ENCODE results near the gene PI4K2A. TPM values are rescaled to one million over a fixed set of nuclear protein-coding genes. Genes with fewer than 3 reads are reported as not detected.

The PI4K2A gene
- total and polyA plus RNA-seq, 2 donors (not counting 1 experiment from before 2014, with no cell fraction given), result 7.9 to 17.7 TPM

DNA sequence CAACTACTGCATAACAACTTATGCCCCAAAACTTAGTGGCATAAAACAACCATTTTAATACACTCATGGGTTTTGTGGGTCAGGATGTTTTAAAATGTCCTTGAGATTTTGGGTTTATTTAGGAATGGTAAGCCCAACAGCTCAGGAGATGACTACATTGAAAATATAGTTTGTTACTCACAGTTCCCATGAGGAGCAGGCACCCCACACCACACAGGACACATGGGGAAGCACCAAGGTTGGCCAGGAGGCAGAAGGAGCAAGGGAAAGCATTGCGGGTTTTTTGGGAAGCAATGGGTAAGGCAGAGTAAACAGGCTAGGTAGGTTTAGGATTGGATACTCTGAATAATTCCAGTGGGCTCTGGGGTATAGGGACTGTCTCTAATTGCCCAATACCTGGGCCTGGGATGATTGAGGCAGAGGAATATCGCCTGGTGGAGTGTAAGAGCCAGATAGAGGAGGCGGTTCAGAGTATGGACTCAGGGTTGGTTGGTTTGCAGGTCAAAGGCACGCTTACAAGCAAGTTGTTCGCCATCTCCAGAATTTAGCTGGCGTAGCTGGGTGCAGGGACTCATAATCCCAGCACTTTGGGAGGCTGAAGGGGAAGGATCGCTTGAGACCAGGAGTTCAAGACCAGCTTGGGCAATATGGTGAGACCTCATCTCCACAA is 63.1 kb downstream of the PI4K2A start:
- no peak overlapping the region for H3K4me3 Mint-ChIP-seq

DNA sequence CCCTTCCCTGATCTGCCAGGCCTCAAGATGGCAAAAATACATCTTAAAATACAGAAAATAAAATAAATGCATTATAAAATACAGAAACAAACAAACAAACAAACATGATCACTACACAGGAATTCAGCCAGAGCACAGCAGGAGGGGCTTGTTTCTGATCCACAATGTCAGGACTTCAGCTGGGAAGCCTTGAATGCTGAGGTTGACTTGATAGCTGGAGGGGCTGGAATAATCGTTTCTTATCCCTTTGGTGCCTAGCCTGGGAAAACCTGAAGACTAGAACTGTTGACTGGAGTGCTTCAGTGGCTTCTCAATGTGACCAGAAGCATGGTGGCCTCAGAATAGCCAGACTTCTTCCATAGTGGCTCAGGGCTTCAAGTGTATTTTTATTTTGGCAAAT is 63.9 kb downstream of the PI4K2A start:
- H3K27ac Mint-ChIP-seq, result no peak overlapping the region
- no peaks in the 10 kb centered on the region for H3K36me3 ChIP-seq (replicated peaks in 1 of 2; ENCODE audit: control extremely low read depth in 1 of 2, control insufficient read depth in 1 of 2, extremely low read depth in 1 of 2, insufficient read depth in 2 of 2, low read length in 1 of 2)
- intact Hi-C loops (cut with micrococcal nuclease), result no loop called here
- H3K9me3 ChIP-seq (ENCODE audit: control extremely low read depth in 1 of 3, control insufficient read depth in 2 of 3, insufficient read depth in 1 of 3, low read length in 2 of 3), result no peaks in the 10 kb centered on the region
- H2AFZ ChIP-seq (ENCODE audit: insufficient read depth, low read depth, low read length, poor library complexity, severe bottlenecking), result no peak overlapping the region
- H3K4me2 ChIP-seq (replicated peaks; ENCODE audit: low read depth, low read length, poor library complexity, severe bottlenecking), result no peak overlapping the region
- 50% methylated on average over 1 of the region's 1 CpG for WGBS (ENCODE audit: insufficient coverage)
- no peak overlapping the region for H3K4me3 ChIP-seq (ENCODE audit: control extremely low read depth in 1 of 5, extremely low read depth in 1 of 5, insufficient read depth in 1 of 5, low read depth in 2 of 5, low read length in 4 of 5)
- H3K4me1 Mint-ChIP-seq, result no peaks in the 10 kb centered on the region
- H3K27me3 ChIP-seq (replicated peaks in 1 of 4; ENCODE audit: control extremely low read depth in 1 of 4, control insufficient read depth in 3 of 4, insufficient read depth in 4 of 4, low read length in 3 of 4), result peaks cover 0 to 20% (median 6%) of the 10 kb centered on the region in 4 experiments
- TF ChIP-seq, protein P1, sequence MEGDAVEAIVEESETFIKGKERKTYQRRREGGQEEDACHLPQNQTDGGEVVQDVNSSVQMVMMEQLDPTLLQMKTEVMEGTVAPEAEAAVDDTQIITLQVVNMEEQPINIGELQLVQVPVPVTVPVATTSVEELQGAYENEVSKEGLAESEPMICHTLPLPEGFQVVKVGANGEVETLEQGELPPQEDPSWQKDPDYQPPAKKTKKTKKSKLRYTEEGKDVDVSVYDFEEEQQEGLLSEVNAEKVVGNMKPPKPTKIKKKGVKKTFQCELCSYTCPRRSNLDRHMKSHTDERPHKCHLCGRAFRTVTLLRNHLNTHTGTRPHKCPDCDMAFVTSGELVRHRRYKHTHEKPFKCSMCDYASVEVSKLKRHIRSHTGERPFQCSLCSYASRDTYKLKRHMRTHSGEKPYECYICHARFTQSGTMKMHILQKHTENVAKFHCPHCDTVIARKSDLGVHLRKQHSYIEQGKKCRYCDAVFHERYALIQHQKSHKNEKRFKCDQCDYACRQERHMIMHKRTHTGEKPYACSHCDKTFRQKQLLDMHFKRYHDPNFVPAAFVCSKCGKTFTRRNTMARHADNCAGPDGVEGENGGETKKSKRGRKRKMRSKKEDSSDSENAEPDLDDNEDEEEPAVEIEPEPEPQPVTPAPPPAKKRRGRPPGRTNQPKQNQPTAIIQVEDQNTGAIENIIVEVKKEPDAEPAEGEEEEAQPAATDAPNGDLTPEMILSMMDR (IDR thresholded peaks at IDR 0.05), result no peak
- TF ChIP-seq EZH2 (IDR thresholded peaks at IDR 0.05; ENCODE audit: borderline replicate concordance, insufficient read depth, low read depth, low read length, poor library complexity, severe bottlenecking), result no peak
- ChIA-PET POLR2A (no interaction called here), CTCF (interaction anchor here (0.7 to 6.2 kb wide), 9 partner anchors 9 to 252 kb away, joined by 3 to 117 read pairs (median 3); partner anchors contain the start of genes MARVELD1 and ZFYVE27)
- H3K4me3 Mint-ChIP-seq, result no peak overlapping the region
- no peaks in the 10 kb centered on the region for H4K20me1 ChIP-seq (ENCODE audit: control insufficient read depth, insufficient read depth, low read length, poor library complexity, severe bottlenecking)
- no peak overlapping the region for H3K27ac ChIP-seq (ENCODE audit: low read length in 2 of 2)
- no peak for DNase-seq
- no peaks in the 10 kb centered on the region for H3K4me1 ChIP-seq (ENCODE audit: control insufficient read depth in 2 of 2, insufficient read depth in 2 of 2, low read length in 2 of 2)
- H3K79me2 ChIP-seq (ENCODE audit: control insufficient read depth, insufficient read depth, low read length), result no peaks in the 10 kb centered on the region
- H3K9ac ChIP-seq (ENCODE audit: low read length), result no peak overlapping the region
- no peak for ATAC-seq (ENCODE audit: low read depth)
- no peaks in the 10 kb centered on the region for H3K9me3 Mint-ChIP-seq (ENCODE audit: insufficient read depth)
- peaks cover 21% of the 10 kb centered on the region for H3K27me3 Mint-ChIP-seq

More for the DNA sequence above, 63.1 kb downstream of the PI4K2A start:
- no peak for TF ChIP-seq EZH2 (IDR thresholded peaks at IDR 0.05; ENCODE audit: borderline replicate concordance, insufficient read depth, low read depth, low read length, poor library complexity, severe bottlenecking)
- TF ChIP-seq, protein P1 (IDR thresholded peaks at IDR 0.05), result no peak
- no peaks in the 10 kb centered on the region for H4K20me1 ChIP-seq (ENCODE audit: control insufficient read depth, insufficient read depth, low read length, poor library complexity, severe bottlenecking)
- H2AFZ ChIP-seq (ENCODE audit: insufficient read depth, low read depth, low read length, poor library complexity, severe bottlenecking), result no peak overlapping the region
- ATAC-seq (ENCODE audit: low read depth) (no peak), DNase-seq (no peak)
- Mint-ChIP-seq H3K9me3 (ENCODE audit: insufficient read depth) (no peaks in the 10 kb centered on the region), H3K27me3 (peaks cover 17% of the 10 kb centered on the region), H3K27ac (no peak overlapping the region), H3K4me1 (no peaks in the 10 kb centered on the region)
- POLR2A ChIA-PET, result interaction anchor here (0.6 to 0.7 kb wide), 3 partner anchors 27 to 1307 kb away, joined by 3 to 4 read pairs (median 3); no protein-coding TSS in a partner anchor
- no peak overlapping the region for H3K4me3 ChIP-seq (ENCODE audit: control extremely low read depth in 1 of 5, extremely low read depth in 1 of 5, insufficient read depth in 1 of 5, low read depth in 2 of 5, low read length in 4 of 5)
- H3K4me2 ChIP-seq (replicated peaks; ENCODE audit: low read depth, low read length, poor library complexity, severe bottlenecking), result no peak overlapping the region
- 92% methylated on average over 6 of the region's 7 CpGs for WGBS (ENCODE audit: insufficient coverage)
- no peak overlapping the region for H3K9ac ChIP-seq (ENCODE audit: low read length)
- H3K27me3 ChIP-seq (replicated peaks in 1 of 4; ENCODE audit: control extremely low read depth in 1 of 4, control insufficient read depth in 3 of 4, insufficient read depth in 4 of 4, low read length in 3 of 4), result peaks cover 0 to 15% (median 4%) of the 10 kb centered on the region in 4 experiments
- no peak overlapping the region for H3K27ac ChIP-seq (ENCODE audit: low read length in 2 of 2)
- no peaks in the 10 kb centered on the region for H3K36me3 ChIP-seq (replicated peaks in 1 of 2; ENCODE audit: control extremely low read depth in 1 of 2, control insufficient read depth in 1 of 2, extremely low read depth in 1 of 2, insufficient read depth in 2 of 2, low read length in 1 of 2)
- no peaks in the 10 kb centered on the region for H3K9me3 ChIP-seq (ENCODE audit: control extremely low read depth in 1 of 3, control insufficient read depth in 2 of 3, insufficient read depth in 1 of 3, low read length in 2 of 3)
- no peaks in the 10 kb centered on the region for H3K4me1 ChIP-seq (ENCODE audit: control insufficient read depth in 2 of 2, insufficient read depth in 2 of 2, low read length in 2 of 2)
- intact Hi-C loops (cut with micrococcal nuclease), result no loop called here
- CTCF ChIA-PET, result interaction anchor here (0.7 to 6.2 kb wide), 11 partner anchors 10 to 1301 kb away, joined by 3 to 117 read pairs (median 4); partner anchors contain the start of genes AVPI1, MARVELD1 and ZFYVE27
- no peaks in the 10 kb centered on the region for H3K79me2 ChIP-seq (ENCODE audit: control insufficient read depth, insufficient read depth, low read length)

All from B cell (primary cell).